T-helper 1 cell treated with Interleukin-12 subunit alpha and Interleukin-12 subunit beta and Interleukin-4 antibody, amounts not matched to agents 30 ng/mL and 1 ng/mL, for 36 hours (primary cell): ENCODE measurements around the gene MPG. TPM values are rescaled to one million over a fixed set of nuclear protein-coding genes. Genes with fewer than 3 reads are reported as not detected.
"Not testable (repeated sequence)": the region's sequence is repeated elsewhere in the genome, so short reads cannot be mapped to it uniquely, and the experiment has no call there.

ENCODE experiments used
- intact Hi-C: fragments of 100-400 bp; cut with micrococcal nuclease; formaldehyde crosslinking; loops from one replicate; pipeline ENCODE4 v1.15.1; 2024
- total RNA-seq: library from RNA; stranded (reverse); gene quantifications from 2 replicates; pipeline ENCODE4 v1.2.3, GENCODE V29; 2022

Gene MPG
- total RNA-seq, 1 donor from 2014 or later, result 53.3 TPM

GRCh38 chr16:106623-107324, 28.7 kb downstream of the MPG start:
- intact Hi-C loops, result loop anchor here (1.0 to 5.0 kb wide), 3 partner anchors 61 to 256 kb away; partner anchors contain the start of gene HBM

- intact Hi-C loops, result no loop called here
Observed at GRCh38 chr16:112153-112840, 34.3 kb downstream of the MPG start.

- intact Hi-C loops, result no loop called here
Observed at GRCh38 chr16:114327-114726, 36.3 kb downstream of the MPG start.

GRCh38 chr16:116015-116414, 38.0 kb downstream of the MPG start:
- intact Hi-C loops, result no loop called here

GRCh38 chr16:117379-118365, 39.6 kb downstream of the MPG start:
- intact Hi-C loops, result loop anchor here (1.0 kb wide), 2 partner anchors 64 to 245 kb away; no protein-coding TSS in a partner anchor

- intact Hi-C loops, result no loop called here
Observed at GRCh38 chr16:118857-119256, 40.8 kb downstream of the MPG start.

- intact Hi-C loops, result no loop called here
Observed at GRCh38 chr16:119295-119694, 41.3 kb downstream of the MPG start.

- intact Hi-C loops, result no loop called here
Observed at GRCh38 chr16:119835-120491, 41.9 kb downstream of the MPG start.

- intact Hi-C loops, result no loop called here
Observed at GRCh38 chr16:120756-121155, 42.7 kb downstream of the MPG start.

GRCh38 chr16:122361-122760, 44.3 kb downstream of the MPG start:
- intact Hi-C loops, result no loop called here

- intact Hi-C loops, result not testable (repeated sequence)
Observed at GRCh38 chr16:123558-124350, 45.7 kb downstream of the MPG start.

- intact Hi-C loops, result no loop called here
Observed at GRCh38 chr16:125011-125410, 47.0 kb downstream of the MPG start.

GRCh38 chr16:129075-129474, 51.0 kb downstream of the MPG start:
- intact Hi-C loops, result no loop called here

- intact Hi-C loops, result no loop called here
Observed at GRCh38 chr16:130533-131173, 52.6 kb downstream of the MPG start.

GRCh38 chr16:132120-132519, 54.1 kb downstream of the MPG start:
- intact Hi-C loops, result no loop called here

- intact Hi-C loops, result no loop called here
Observed at GRCh38 chr16:133716-134115, 55.7 kb downstream of the MPG start.
